Ishikawa (cell line): ENCODE results near the gene TNS3.

Experiments
- RAD21 ChIP-seq: IDR thresholded peaks from 2 replicates; pipeline ENCODE4 v1.6.1; 2012; ENCODE audit warnings: low read depth
- TAF1 ChIP-seq: IDR thresholded peaks from 2 replicates; pipeline ENCODE4 v1.6.1; 2012; ENCODE audit warnings: low read depth, mild to moderate bottlenecking
- TEAD4 ChIP-seq: IDR thresholded peaks from 2 replicates; pipeline ENCODE4 v1.6.1; 2012

DNA sequence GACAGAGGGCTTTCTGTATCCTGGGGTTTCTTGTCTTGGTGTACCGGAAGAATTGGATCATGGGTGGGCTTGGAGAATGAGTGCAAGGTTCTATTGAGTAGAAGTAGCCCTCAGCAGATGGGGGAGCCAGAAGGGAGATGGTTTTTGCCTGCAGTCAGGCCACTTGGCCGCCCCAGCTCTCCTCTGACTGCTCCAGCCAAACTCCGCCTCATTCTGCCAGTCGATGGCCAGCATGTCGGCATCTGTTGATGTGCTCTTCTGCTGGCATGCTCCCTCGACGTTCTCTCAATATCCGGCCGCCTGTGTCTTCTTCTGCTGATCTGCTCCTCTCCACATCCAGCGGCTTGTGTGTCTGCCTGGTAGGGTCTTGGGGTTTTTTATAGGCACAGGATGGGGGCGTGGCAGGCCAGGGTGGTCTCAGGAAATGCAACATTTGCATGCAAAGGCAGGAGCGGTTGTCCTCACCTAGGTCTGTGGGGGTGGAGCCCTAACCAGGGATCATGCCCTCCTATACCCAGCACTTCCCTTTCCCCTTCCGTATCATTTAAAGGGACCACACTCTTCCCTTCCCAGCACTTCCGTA, 40.2 kb upstream of the TNS3 start:
- TF ChIP-seq TEAD4 (no peak), TAF1 (no peak), RAD21 (no peak)
